ENCODE data around the gene NDUFS1. TPM values are rescaled to one million over a fixed set of nuclear protein-coding genes. Genes with fewer than 3 reads are reported as not detected.

NDUFS1 gene
- total and polyA plus RNA-seq, 4 donors: 16.3 to 87.4 (median 60.5) TPM

- H3K27ac ChIP-seq (ENCODE audit: low read depth in 1 of 2, low read length in 1 of 2): peak overlapping the region; percentile 98 to 100
- TF ChIP-seq, protein P1, sequence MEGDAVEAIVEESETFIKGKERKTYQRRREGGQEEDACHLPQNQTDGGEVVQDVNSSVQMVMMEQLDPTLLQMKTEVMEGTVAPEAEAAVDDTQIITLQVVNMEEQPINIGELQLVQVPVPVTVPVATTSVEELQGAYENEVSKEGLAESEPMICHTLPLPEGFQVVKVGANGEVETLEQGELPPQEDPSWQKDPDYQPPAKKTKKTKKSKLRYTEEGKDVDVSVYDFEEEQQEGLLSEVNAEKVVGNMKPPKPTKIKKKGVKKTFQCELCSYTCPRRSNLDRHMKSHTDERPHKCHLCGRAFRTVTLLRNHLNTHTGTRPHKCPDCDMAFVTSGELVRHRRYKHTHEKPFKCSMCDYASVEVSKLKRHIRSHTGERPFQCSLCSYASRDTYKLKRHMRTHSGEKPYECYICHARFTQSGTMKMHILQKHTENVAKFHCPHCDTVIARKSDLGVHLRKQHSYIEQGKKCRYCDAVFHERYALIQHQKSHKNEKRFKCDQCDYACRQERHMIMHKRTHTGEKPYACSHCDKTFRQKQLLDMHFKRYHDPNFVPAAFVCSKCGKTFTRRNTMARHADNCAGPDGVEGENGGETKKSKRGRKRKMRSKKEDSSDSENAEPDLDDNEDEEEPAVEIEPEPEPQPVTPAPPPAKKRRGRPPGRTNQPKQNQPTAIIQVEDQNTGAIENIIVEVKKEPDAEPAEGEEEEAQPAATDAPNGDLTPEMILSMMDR (IDR thresholded peaks at IDR 0.05; ENCODE audit: control extremely low read depth, extremely low read depth): no peak
- ATAC-seq (ENCODE audit: insufficient read depth, low FRiP score) (no peak), DNase-seq (peak in 2 of 3 donors; percentile 33 to 44)
- no peaks in the 10 kb centered on the region for H3K27me3 ChIP-seq (ENCODE audit: control insufficient read depth in 3 of 3, insufficient read depth in 3 of 3, low read length in 2 of 3)
- H3K9me3 ChIP-seq (ENCODE audit: control insufficient read depth in 4 of 4, insufficient read depth in 3 of 4, low read length in 3 of 4): no peaks in the 10 kb centered on the region
- H3K4me1 ChIP-seq (ENCODE audit: control insufficient read depth in 5 of 5, insufficient read depth in 5 of 5, low read length in 5 of 5): peaks cover 0 to 19% (median 6%) of the 10 kb centered on the region in 5 donors
- peak overlapping the region; percentile 82 to 83 for H3K9ac ChIP-seq (ENCODE audit: insufficient read depth in 1 of 2, low read length in 2 of 2)
- H3K4me3 ChIP-seq: no peak overlapping the region
- 6 to 11% methylated on average over 14 of the region's 14 CpGs for WGBS, 2 donors
- peaks cover 0 to 3% (median 0%) of the 10 kb centered on the region in 4 donors for H3K36me3 ChIP-seq (ENCODE audit: control insufficient read depth in 4 of 4, insufficient read depth in 4 of 4, low read length in 4 of 4)
Observed at GRCh38 chr2:206083602-206084438, 75.4 kb downstream of the NDUFS1 start.

- H3K9me3 ChIP-seq (ENCODE audit: control insufficient read depth in 4 of 4, insufficient read depth in 3 of 4, low read length in 3 of 4): no peaks in the 10 kb centered on the region
- no peaks in the 10 kb centered on the region for H3K36me3 ChIP-seq (ENCODE audit: control insufficient read depth in 4 of 4, insufficient read depth in 4 of 4, low read length in 4 of 4)
- TF ChIP-seq, protein P1 (IDR thresholded peaks at IDR 0.05; ENCODE audit: control extremely low read depth, extremely low read depth): no peak
- H3K27me3 ChIP-seq (ENCODE audit: control insufficient read depth in 3 of 3, insufficient read depth in 3 of 3, low read length in 2 of 3): no peaks in the 10 kb centered on the region
- H3K9ac ChIP-seq (ENCODE audit: insufficient read depth in 1 of 2, low read length in 2 of 2): no peak overlapping the region
- no peak overlapping the region for H3K4me3 ChIP-seq
- ATAC-seq (ENCODE audit: insufficient read depth, low FRiP score) (no peak), DNase-seq (no peak)
- peaks cover 0 to 24% (median 6%) of the 10 kb centered on the region in 5 donors for H3K4me1 ChIP-seq (ENCODE audit: control insufficient read depth in 5 of 5, insufficient read depth in 5 of 5, low read length in 5 of 5)
- H3K27ac ChIP-seq (ENCODE audit: low read depth in 1 of 2, low read length in 1 of 2): no peak overlapping the region
- 95 to 96% methylated on average over 4 of the region's 4 CpGs for WGBS, 2 donors
Observed at GRCh38 chr2:206082298-206082843, 76.9 kb downstream of the NDUFS1 start.

DNA sequence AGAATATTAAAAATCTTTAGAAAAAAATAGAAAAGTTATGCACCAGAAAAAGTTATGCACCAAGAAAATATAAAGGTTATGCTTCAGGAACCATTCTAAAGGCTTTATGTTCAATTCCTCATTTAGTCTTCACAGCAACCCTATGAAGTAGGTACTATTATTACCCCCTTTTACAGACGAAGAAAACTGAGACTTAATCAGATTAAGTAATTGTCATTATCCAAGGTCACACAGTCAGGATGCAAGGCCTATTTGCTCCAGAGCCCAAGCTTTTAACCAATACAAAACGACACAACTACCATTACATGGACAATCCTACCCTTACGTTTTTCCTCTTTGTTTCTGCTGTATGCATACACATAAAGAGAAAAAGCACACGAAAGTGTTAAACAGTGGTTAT, 78.3 kb downstream of the NDUFS1 start:
- no peaks in the 10 kb centered on the region for H3K36me3 ChIP-seq (ENCODE audit: control insufficient read depth in 4 of 4, insufficient read depth in 4 of 4, low read length in 4 of 4)
- peaks cover 0 to 20% (median 6%) of the 10 kb centered on the region in 5 donors for H3K4me1 ChIP-seq (ENCODE audit: control insufficient read depth in 5 of 5, insufficient read depth in 5 of 5, low read length in 5 of 5)
- WGBS, 2 donors: 82 to 88% methylated on average over 4 of the region's 4 CpGs
- H3K9ac ChIP-seq (ENCODE audit: insufficient read depth in 1 of 2, low read length in 2 of 2): no peak overlapping the region
- no peak overlapping the region for H3K4me3 ChIP-seq
- H3K9me3 ChIP-seq (ENCODE audit: control insufficient read depth in 4 of 4, insufficient read depth in 3 of 4, low read length in 3 of 4): no peaks in the 10 kb centered on the region
- ATAC-seq (ENCODE audit: insufficient read depth, low FRiP score) (no peak), DNase-seq (no peak)
- TF ChIP-seq, protein P1 (IDR thresholded peaks at IDR 0.05; ENCODE audit: control extremely low read depth, extremely low read depth): no peak
- H3K27ac ChIP-seq (ENCODE audit: low read depth in 1 of 2, low read length in 1 of 2): no peak overlapping the region
- no peaks in the 10 kb centered on the region for H3K27me3 ChIP-seq (ENCODE audit: control insufficient read depth in 3 of 3, insufficient read depth in 3 of 3, low read length in 2 of 3)
